DND-41 (cell line): ENCODE measurements around the gene IGSF21.

Source experiments
- CTCF ChIP-seq: IDR thresholded peaks from 2 replicates; pipeline ENCODE4 v1.5.1; 2012; ENCODE audit warnings: borderline replicate concordance, low read length, moderate library complexity, mild to moderate bottlenecking; ENCODE audit not compliant: poor library complexity, severe bottlenecking; ENCODE audit errors: extremely low read depth
- EZH2 ChIP-seq: IDR thresholded peaks from 3 replicates; pipeline ENCODE4 v1.6.1; 2012; ENCODE audit warnings: borderline replicate concordance, low read depth, mild to moderate bottlenecking, moderate library complexity, low read length, inconsistent platforms; ENCODE audit not compliant: severe bottlenecking

- TF ChIP-seq CTCF (no peak), EZH2 (no peak)
Observed at GRCh38 chr1:18085387-18086074, 22.1 kb upstream of the IGSF21 start.
